T-cell (primary cell): ENCODE measurements around the gene TDRD7. TPM values are rescaled to one million over a fixed set of nuclear protein-coding genes. Genes with fewer than 3 reads are reported as not detected.

Experiments used
- ATAC-seq, 4 experiments: fragments of 200-7000 bp in 3 of 4; fragments of 150-1000 bp in 1 of 4; cut with Tn5 transposase; replicated peaks in 1 of 4; 1 replicate in 3 of 4; 2 replicates in 1 of 4; pipeline ENCODE4 v1.10.0; 2021; ENCODE audit warnings: moderate library complexity in 3 of 4, mild to moderate bottlenecking in 2 of 4, moderate number of reproducible peaks in 1 of 4
- CTCF ChIA-PET, 2 donors: fragments of 300-600 bp; sonication (Branson Sonifier 250); formaldehyde crosslinking; loops; one replicate each; lab custom pipeline; 2022; ENCODE audit warnings: antibody characterized with exemption in 2 of 2; lab: Charles Lee
- POLR2A ChIA-PET, 2 donors: fragments of 300-600 bp; sonication (Branson Sonifier 250); formaldehyde crosslinking; loops; one replicate each; lab custom pipeline; 2022; ENCODE audit warnings: antibody characterized with exemption in 2 of 2; lab: Charles Lee
- DNase-seq, 35 experiments: peaks; one replicate each; pipeline versions ENCODE4 v3.0.0 to v3.0.0-alpha.2; 2013 to 2023
- H3K27ac ChIP-seq: one replicate; pipeline ENCODE4 v1.5.1; 2013; ENCODE audit warnings: low read length
- H3K27me3 ChIP-seq, 2 experiments: replicated peaks in 1 of 2; 1 replicate in 1 of 2; 2 replicates in 1 of 2; pipeline versions ENCODE4 v1.6.1 to v1.7.0; 2013; ENCODE audit warnings: low read length in 1 of 2, mixed read lengths in 1 of 2; ENCODE audit not compliant: control insufficient read depth in 2 of 2, insufficient read depth in 2 of 2; ENCODE audit errors: extremely low read depth in 1 of 2
- H3K36me3 ChIP-seq, 2 donors: 1 replicate in 1 of 2; 2 replicates in 1 of 2; pipeline versions ENCODE4 v1.6.1 to v1.7.0; 2013; ENCODE audit warnings: low read length in 1 of 2; ENCODE audit not compliant: control insufficient read depth in 2 of 2, insufficient read depth in 1 of 2; ENCODE audit errors: extremely low read depth in 1 of 2
- H3K4me1 ChIP-seq, 2 experiments: 1 replicate in 1 of 2; 2 replicates in 1 of 2; pipeline versions ENCODE4 v1.6.1 to v1.7.0; 2013; ENCODE audit warnings: low read length in 2 of 2, mixed read lengths in 1 of 2; ENCODE audit not compliant: insufficient read depth in 2 of 2, control insufficient read depth in 1 of 2; ENCODE audit errors: extremely low read depth in 1 of 2
- H3K4me3 ChIP-seq, 2 donors: 1 replicate in 1 of 2; 2 replicates in 1 of 2; pipeline versions ENCODE4 v1.5.1 to v1.7.0; 2013; ENCODE audit warnings: mild to moderate bottlenecking in 2 of 2, low read length in 1 of 2, moderate library complexity in 1 of 2; ENCODE audit not compliant: control insufficient read depth in 1 of 2; ENCODE audit errors: extremely low read depth in 1 of 2
- H3K9me3 ChIP-seq: 2 replicates; pipeline ENCODE4 v1.7.0; 2013
- H3K27ac Mint-ChIP-seq, 2 donors: one replicate each; pipeline ENCODE4 v1.8.0; 2020 to 2021; ENCODE audit warnings: mild to moderate bottlenecking in 2 of 2, mixed read lengths in 2 of 2
- H3K27me3 Mint-ChIP-seq, 2 donors: one replicate each; pipeline ENCODE4 v1.8.0; 2021 to 2022; ENCODE audit warnings: mixed read lengths in 2 of 2
- H3K36me3 Mint-ChIP-seq: one replicate; pipeline ENCODE4 v1.8.0; 2021; ENCODE audit warnings: mixed read lengths
- H3K4me1 Mint-ChIP-seq, 3 donors: one replicate each; pipeline ENCODE4 v1.8.0; 2020 to 2022; ENCODE audit warnings: mixed read lengths in 3 of 3, mild to moderate bottlenecking in 1 of 3
- H3K4me3 Mint-ChIP-seq, 3 donors: one replicate each; pipeline ENCODE4 v1.8.0; 2020 to 2022; ENCODE audit warnings: mild to moderate bottlenecking in 3 of 3, mixed read lengths in 3 of 3, moderate library complexity in 3 of 3
- H3K9me3 Mint-ChIP-seq, 3 donors: one replicate each; pipeline ENCODE4 v1.8.0; 2020 to 2022; ENCODE audit warnings: mixed read lengths in 3 of 3
- WGBS: methylation state at CpG from one replicate; pipeline ENCODE4 v1.1.5; 2013; ENCODE audit warnings: missing lambda C conversion rate; ENCODE audit not compliant: insufficient coverage; 5-methylcytosine and 5-hydroxymethylcytosine counted together
- total RNA-seq, 35 experiments: library from RNA in 6 of 35; stranded (reverse) in 6 of 35; fragments of 120-200 nt in 1 of 35; gene quantifications; one replicate each; pipeline versions ENCODE4 v1.2.1 to v1.2.4 and lab custom pipeline; 2013 to 2026

TDRD7 gene
- total RNA-seq, 5 donors from 2014 or later (not counting 1 experiment from before 2014, with no cell fraction given): 9.2 to 11.9 (median 10.2) TPM

DNA sequence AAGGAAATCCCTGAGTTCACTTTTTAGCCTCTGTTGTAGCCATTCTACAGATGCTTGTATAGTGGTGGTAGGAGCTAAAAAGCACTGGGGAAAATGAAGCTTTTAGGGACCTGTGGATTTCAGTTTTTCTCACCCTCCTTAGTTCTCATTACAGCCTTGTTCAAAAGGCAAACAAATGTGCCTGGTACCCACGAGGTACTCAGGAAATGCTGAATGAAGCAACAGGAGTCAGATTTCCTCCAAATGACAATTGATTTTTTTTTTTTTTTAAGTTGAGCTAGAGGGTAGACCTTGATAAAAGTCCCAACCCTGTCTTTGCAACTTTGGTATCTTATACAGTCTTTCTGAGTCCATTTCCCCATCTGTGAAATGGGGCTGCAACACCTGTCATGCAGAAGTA is 68.3 kb downstream of the TDRD7 start:
- no peak for ATAC-seq
- Mint-ChIP-seq H3K27me3 (no peaks in the 10 kb centered on the region), H3K4me1 (no peaks in the 10 kb centered on the region), H3K27ac (no peak overlapping the region), H3K9me3 (peaks cover 0 to 4% (median 3%) of the 10 kb centered on the region in 3 donors), H3K4me3 (no peak overlapping the region), H3K36me3 (peaks cover 68% of the 10 kb centered on the region)
- Histone ChIP-seq H3K27ac (no peak overlapping the region), H3K27me3 (no peaks in the 10 kb centered on the region), H3K36me3 (peaks cover 7 to 39% of the 10 kb centered on the region in 2 donors), H3K4me1 (no peaks in the 10 kb centered on the region), H3K4me3 (no peak overlapping the region), H3K9me3 (no peaks in the 10 kb centered on the region)
- CTCF ChIA-PET: no interaction called here
- WGBS: no CpG with 5 or more reads among the region's 1 CpG
- POLR2A ChIA-PET: no interaction called here
- no peak for DNase-seq

DNA sequence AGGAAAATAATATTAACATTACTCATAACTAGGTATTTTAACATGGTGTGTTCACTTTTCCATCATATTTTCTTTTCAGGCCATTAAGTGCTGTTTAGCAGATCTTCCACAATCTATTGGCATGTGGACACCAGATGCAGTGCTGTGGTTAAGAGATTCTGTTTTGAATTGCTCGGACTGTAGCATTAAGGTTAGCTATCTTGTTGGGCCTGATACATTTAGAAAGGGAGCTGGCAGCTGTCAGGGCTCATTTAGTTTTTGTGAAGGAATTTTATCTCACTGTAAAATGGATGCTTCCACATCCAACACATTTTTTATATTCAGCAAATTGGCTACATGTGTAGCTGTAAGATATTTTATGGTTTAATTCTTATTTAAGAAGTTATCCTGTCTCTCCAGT is 68.9 kb downstream of the TDRD7 start:
- Histone ChIP-seq H3K27me3 (no peaks in the 10 kb centered on the region), H3K4me3 (no peak overlapping the region), H3K36me3 (peaks cover 7 to 41% of the 10 kb centered on the region in 2 donors), H3K27ac (no peak overlapping the region), H3K4me1 (no peaks in the 10 kb centered on the region), H3K9me3 (no peaks in the 10 kb centered on the region)
- Mint-ChIP-seq H3K4me1 (no peaks in the 10 kb centered on the region), H3K4me3 (no peak overlapping the region), H3K9me3 (peaks cover 0 to 4% (median 3%) of the 10 kb centered on the region in 3 donors), H3K27ac (no peak overlapping the region), H3K27me3 (no peaks in the 10 kb centered on the region), H3K36me3 (peaks cover 71% of the 10 kb centered on the region)
- no CpG with 5 or more reads among the region's 1 CpG for WGBS
- ChIA-PET POLR2A (interaction anchor here in 1 of 2 donors (0.6 kb wide), 1 partner anchor 135 kb away, joined by 3 read pairs; no protein-coding TSS in a partner anchor), CTCF (no interaction called here)
- ATAC-seq (no peak), DNase-seq (no peak)

DNA sequence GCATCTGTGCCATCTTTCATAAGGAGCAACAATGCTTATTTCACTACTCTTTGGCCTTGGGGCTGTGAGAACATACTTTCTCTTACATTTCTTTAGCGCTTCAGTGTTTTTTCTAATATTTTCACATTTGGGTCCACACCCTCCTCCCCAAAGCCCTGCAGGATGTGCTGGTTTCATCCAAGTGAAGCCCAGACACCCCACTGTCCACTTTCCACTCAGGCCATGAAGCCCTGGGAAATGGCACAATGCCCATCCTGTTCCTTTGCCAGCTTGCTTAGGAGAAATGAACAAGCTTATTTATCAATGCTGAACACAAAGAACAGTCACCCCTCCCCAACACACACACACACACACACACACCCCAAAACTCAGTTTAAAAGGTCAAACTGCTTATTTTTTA is 72.2 kb downstream of the TDRD7 start:
- Mint-ChIP-seq H3K27ac (no peak overlapping the region), H3K4me3 (no peak overlapping the region), H3K36me3 (peaks cover 85% of the 10 kb centered on the region), H3K27me3 (no peaks in the 10 kb centered on the region), H3K4me1 (no peaks in the 10 kb centered on the region), H3K9me3 (peaks cover 3 to 16% (median 15%) of the 10 kb centered on the region in 3 donors)
- Histone ChIP-seq H3K4me1 (no peaks in the 10 kb centered on the region), H3K9me3 (no peaks in the 10 kb centered on the region), H3K27ac (no peak overlapping the region), H3K36me3 (peaks cover 10 to 50% of the 10 kb centered on the region in 2 donors), H3K4me3 (no peak overlapping the region), H3K27me3 (no peaks in the 10 kb centered on the region)
- ATAC-seq (no peak), DNase-seq (no peak)
- WGBS: 89% methylated on average over 1 of the region's 1 CpG
- POLR2A ChIA-PET: no interaction called here
- CTCF ChIA-PET: interaction anchor here in 1 of 2 donors (0.6 kb wide), 1 partner anchor 45 kb away, joined by 3 read pairs; no protein-coding TSS in a partner anchor

DNA sequence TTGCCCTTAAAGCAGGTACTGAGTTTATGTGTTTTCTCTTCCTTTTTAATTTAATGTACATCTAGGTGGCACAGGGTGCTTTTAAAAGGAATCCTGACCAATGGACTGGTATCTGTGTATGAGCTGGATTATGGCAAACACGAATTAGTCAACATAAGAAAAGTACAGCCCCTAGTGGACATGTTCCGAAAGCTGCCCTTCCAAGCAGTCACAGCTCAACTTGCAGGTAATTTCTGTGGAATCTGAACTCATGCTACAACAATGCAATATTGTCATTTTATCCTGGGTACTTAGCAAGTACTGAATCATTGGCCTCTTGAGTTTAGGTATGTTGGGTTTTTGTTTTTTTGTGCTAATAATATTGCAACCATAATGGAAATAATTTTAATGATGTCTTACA is 75.2 kb downstream of the TDRD7 start:
- ChIA-PET CTCF (no interaction called here), POLR2A (no interaction called here)
- peaks cover 3 to 13% (median 11%) of the 10 kb centered on the region in 3 donors for H3K9me3 Mint-ChIP-seq

DNA sequence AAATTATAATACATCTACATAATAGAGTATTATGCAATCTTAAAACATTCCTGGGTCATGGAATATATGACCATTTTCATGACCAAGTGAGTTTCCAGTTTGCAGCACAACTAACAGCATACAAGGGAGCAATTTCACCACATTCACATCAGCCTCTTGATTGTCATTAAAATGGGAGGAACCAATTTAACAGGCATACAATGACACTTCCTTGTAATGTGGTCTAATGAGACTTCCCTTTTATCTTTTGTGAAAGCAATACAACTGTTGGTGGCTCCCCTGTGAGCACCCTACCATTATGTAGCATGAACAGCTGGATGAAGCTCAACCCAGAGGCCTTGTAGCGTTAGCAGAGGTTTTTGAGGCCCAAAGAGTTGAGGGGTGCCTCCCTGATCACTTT is 76.0 kb downstream of the TDRD7 start:
- Mint-ChIP-seq H3K4me3 (no peak overlapping the region), H3K9me3 (peaks cover 3 to 13% (median 11%) of the 10 kb centered on the region in 3 donors), H3K27me3 (no peaks in the 10 kb centered on the region), H3K36me3 (peaks cover 80% of the 10 kb centered on the region), H3K27ac (no peak overlapping the region), H3K4me1 (no peaks in the 10 kb centered on the region)
- WGBS: no CpG with 5 or more reads among the region's 1 CpG
- no peak overlapping the region for H3K27ac ChIP-seq
- CTCF ChIA-PET: no interaction called here
- POLR2A ChIA-PET: no interaction called here
- ATAC-seq (no peak), DNase-seq (no peak)
- no peaks in the 10 kb centered on the region for H3K9me3 ChIP-seq
- no peaks in the 10 kb centered on the region for H3K27me3 ChIP-seq
- H3K36me3 ChIP-seq: peaks cover 3 to 35% of the 10 kb centered on the region in 2 donors
- H3K4me3 ChIP-seq: no peak overlapping the region
- H3K4me1 ChIP-seq: no peaks in the 10 kb centered on the region

More for the DNA sequence above, 75.2 kb downstream of the TDRD7 start:
- H3K4me3 ChIP-seq: no peak overlapping the region
- H3K4me1 Mint-ChIP-seq: no peaks in the 10 kb centered on the region
- WGBS: no CpG with 5 or more reads among the region's 2 CpGs
- no peaks in the 10 kb centered on the region for H3K9me3 ChIP-seq
- no peak overlapping the region for H3K27ac ChIP-seq
- no peaks in the 10 kb centered on the region for H3K27me3 ChIP-seq
- no peak for DNase-seq
- H3K27me3 Mint-ChIP-seq: no peaks in the 10 kb centered on the region
- no peak overlapping the region for H3K27ac Mint-ChIP-seq
- peaks cover 4 to 32% of the 10 kb centered on the region in 2 donors for H3K36me3 ChIP-seq
- H3K4me1 ChIP-seq: no peaks in the 10 kb centered on the region
- no peak for ATAC-seq
- peaks cover 81% of the 10 kb centered on the region for H3K36me3 Mint-ChIP-seq
- no peak overlapping the region for H3K4me3 Mint-ChIP-seq

DNA sequence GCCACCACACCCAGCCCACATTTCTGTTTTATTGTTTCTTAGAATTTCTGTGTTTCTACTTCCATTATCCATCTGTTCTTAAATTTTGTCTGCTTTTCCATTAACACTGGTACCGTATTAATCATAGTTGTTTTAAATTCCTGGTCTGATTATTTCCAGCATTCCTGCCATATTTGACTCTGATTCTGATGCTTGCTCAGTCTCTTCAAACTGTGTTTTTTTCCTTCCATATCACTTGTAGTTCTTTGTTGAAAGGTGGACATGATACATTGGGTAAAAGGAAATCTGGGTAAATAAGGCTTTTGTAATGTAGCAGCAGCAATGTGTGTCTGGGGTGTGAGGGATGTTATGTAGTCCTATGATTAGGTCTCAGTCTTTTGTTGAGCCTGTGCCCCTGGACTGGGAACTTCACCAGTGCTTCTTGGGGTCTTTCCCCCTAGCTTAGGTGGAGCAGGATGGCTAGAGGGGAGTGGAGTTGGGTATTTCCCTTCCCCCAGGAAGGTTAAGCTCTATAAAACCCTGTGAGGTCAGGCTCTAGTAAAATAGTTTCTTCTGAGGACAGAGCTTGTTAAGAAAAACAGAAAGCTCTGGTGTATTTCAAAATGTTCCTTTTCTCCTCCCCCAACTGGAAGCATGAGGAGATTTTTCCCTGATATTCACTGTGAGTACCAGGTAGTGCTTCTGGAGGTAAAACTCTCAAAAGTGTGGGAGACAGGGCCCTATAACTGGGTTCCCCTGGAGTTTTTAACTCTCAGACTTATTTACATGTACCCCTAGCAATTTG is 79.5 kb downstream of the TDRD7 start:
- H3K4me1 ChIP-seq: no peaks in the 10 kb centered on the region
- no peaks in the 10 kb centered on the region for H3K27me3 ChIP-seq
- Mint-ChIP-seq H3K27me3 (no peaks in the 10 kb centered on the region), H3K4me3 (no peak overlapping the region), H3K27ac (no peak overlapping the region), H3K4me1 (no peaks in the 10 kb centered on the region), H3K9me3 (peaks cover 3 to 13% (median 11%) of the 10 kb centered on the region in 3 donors), H3K36me3 (peaks cover 73% of the 10 kb centered on the region)
- no peak overlapping the region for H3K4me3 ChIP-seq
- no CpG with 5 or more reads among the region's 1 CpG for WGBS
- ATAC-seq (no peak), DNase-seq (no peak)
- H3K9me3 ChIP-seq: no peaks in the 10 kb centered on the region
- H3K36me3 ChIP-seq: peaks cover 3 to 30% of the 10 kb centered on the region in 2 donors
- CTCF ChIA-PET: no interaction called here
- H3K27ac ChIP-seq: no peak overlapping the region
- POLR2A ChIA-PET: no interaction called here
